COLO668 (cell line): ENCODE data around the gene ADCYAP1R1.

Experiments used
- DNase-seq: peaks from one replicate; lab custom pipeline; 2025; ENCODE audit not compliant: unreplicated experiment; lab: John Stamatoyannopoulos, UW

ADCYAP1R1 gene

GRCh38 chr7:31036924-31037323, 15.2 kb upstream of the ADCYAP1R1 start:
- DNase-seq = no peak

- no peak for DNase-seq
These were observed 9.0 kb upstream of the ADCYAP1R1 start for GRCh38 chr7:31043051-31043471.

GRCh38 chr7:31044529-31044928, 7.6 kb upstream of the ADCYAP1R1 start:
- no peak for DNase-seq

- DNase-seq = no peak
These were observed 5.4 kb upstream of the ADCYAP1R1 start for GRCh38 chr7:31046723-31047122.

- DNase-seq = no peak
These were observed 4.6 kb upstream of the ADCYAP1R1 start for GRCh38 chr7:31047313-31048146.

- no peak for DNase-seq
These were observed 2.9 kb upstream of the ADCYAP1R1 start for GRCh38 chr7:31049005-31049765.

- DNase-seq = no peak
These were observed 356 bp downstream of the ADCYAP1R1 start for GRCh38 chr7:31052487-31052840.

GRCh38 chr7:31052841-31053601, 913 bp downstream of the ADCYAP1R1 start:
- no peak for DNase-seq

- DNase-seq = no peak
These were observed 1.9 kb downstream of the ADCYAP1R1 start for GRCh38 chr7:31053986-31054385.

GRCh38 chr7:31054608-31055278, 2.6 kb downstream of the ADCYAP1R1 start:
- no peak for DNase-seq

GRCh38 chr7:31055471-31055870, 3.4 kb downstream of the ADCYAP1R1 start:
- DNase-seq = no peak

- peak; percentile 15 for DNase-seq
These were observed 4.8 kb downstream of the ADCYAP1R1 start for GRCh38 chr7:31056775-31057346.

- DNase-seq = no peak
These were observed 6.0 kb downstream of the ADCYAP1R1 start for GRCh38 chr7:31058122-31058521.

GRCh38 chr7:31058688-31059087, 6.6 kb downstream of the ADCYAP1R1 start:
- no peak for DNase-seq

- DNase-seq = no peak
These were observed 7.4 kb downstream of the ADCYAP1R1 start for GRCh38 chr7:31059551-31059950.

- DNase-seq = no peak
These were observed 9.1 kb downstream of the ADCYAP1R1 start for GRCh38 chr7:31061185-31061584.

- DNase-seq = no peak
These were observed 10.8 kb downstream of the ADCYAP1R1 start for GRCh38 chr7:31062746-31063435.

GRCh38 chr7:31065021-31065593, 13.0 kb downstream of the ADCYAP1R1 start:
- DNase-seq = no peak

GRCh38 chr7:31065840-31066239, 13.7 kb downstream of the ADCYAP1R1 start:
- no peak for DNase-seq
